HG03139 (cell line): Measurements from ENCODE around the gene MAPK14.
"Not testable (repeated sequence)": the region's sequence is repeated elsewhere in the genome, so short reads cannot be mapped to it uniquely, and the experiment has no call there.

Source experiments
- ATAC-seq: cut with Tn5 transposase; IDR thresholded peaks from one replicate; pipeline ENCODE4 v1.9.1; 2021; ENCODE audit not compliant: unreplicated experiment

Gene MAPK14

DNA sequence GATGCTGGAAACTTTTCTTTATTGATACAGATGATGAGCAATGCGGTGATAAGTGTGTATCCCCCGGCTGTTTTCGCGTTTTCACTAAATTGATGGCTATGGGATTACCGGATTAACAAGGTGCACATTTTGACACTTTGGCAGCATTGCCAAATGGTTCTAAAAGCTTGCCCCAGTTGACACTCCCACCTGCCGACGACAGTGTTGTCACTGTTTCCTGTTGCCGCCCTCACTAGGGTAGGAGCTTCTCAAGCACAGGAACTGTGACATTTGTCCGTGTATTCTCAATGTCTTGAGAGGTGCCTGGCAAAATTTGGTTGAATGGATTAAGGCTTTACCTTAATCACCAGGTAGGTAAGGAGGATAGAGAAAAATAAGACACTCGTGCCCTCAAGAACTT, 92.9 kb downstream of the MAPK14 start:
- no peak for ATAC-seq

DNA sequence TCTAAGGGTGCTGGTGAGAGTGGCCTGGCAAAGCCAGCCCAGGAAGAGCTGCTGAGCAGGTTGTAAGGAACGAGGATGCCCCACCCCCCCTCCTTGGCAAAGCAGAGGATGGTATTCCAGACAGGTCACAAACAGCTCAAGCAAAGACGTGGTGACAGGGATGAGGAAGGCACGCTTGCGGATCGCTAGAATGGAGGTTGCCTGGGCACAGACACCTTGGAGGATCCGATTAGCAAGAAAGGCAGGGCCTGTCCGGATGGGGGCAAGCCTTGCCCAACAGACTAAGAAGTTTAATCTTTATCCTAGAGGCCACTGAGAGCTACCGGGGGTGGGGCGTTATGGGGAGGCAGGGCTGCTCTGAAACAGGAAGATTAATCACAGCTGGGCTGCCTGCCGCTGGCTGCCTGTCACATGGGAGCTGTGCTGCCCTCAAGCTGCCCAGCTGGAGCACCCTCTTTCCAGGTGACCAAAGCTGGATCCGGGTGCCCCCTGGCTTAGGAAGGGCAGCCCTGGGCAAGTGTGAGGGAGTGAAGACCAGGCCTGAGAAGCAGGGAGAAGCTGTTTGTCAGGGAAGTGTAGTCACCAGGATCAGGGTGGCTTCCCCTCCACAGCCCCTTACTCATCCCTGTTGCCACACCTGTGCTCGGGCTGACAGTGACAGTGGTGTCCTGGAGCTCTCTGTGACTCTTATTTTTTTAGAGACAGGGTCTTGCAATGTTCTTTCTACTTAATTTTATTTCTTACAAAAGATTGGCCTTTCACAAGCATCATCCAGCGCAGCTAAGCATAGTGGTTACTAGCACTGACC, 93.6 kb downstream of the MAPK14 start:
- no peak for ATAC-seq

- ATAC-seq, result no peak
Observed at GRCh38 chr6:36121787-36122494, 94.3 kb downstream of the MAPK14 start.

DNA sequence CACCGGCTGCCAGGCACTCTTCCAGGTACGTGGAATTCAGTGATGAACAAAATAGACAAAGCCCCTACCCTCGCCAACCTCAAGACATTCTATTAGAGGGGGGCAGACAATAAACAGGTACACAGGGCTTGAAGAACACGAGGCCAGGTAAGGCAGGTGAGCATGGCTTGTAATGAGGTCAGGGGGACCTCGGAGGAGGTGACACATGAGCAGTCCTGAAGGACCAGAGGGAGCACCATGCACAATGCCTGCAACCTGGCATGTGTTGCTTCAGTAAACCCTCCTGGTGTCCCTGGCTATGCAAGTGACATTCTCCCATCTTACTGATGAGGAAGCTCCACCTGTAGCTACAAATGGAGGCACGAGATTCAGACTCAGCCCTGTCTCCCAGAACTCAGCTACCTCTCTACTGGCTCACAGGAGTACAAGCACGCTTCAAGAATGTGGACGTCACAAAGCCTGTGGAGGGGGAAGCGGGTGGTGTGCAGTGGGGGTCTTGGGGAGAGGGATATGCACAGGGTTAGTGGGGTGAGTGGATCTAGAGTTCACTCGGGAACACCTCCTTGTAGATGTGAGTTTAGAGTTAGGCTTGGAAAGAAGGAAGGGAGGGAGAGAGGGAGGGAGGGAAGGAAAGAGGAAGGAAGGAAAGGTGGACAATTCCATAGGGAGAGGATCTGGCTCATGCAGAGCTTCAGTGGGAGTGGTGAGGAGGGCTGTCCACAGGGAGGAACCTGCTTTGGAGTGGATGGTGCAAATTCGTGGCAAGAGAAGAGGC, 95.1 kb downstream of the MAPK14 start:
- no peak for ATAC-seq

GRCh38 chr6:36123270-36124139, 95.9 kb downstream of the MAPK14 start:
- no peak for ATAC-seq

- ATAC-seq, result not testable (repeated sequence)
Observed at GRCh38 chr6:36124346-36124745, 96.7 kb downstream of the MAPK14 start.

GRCh38 chr6:36124881-36125280, 97.3 kb downstream of the MAPK14 start:
- no peak for ATAC-seq

DNA sequence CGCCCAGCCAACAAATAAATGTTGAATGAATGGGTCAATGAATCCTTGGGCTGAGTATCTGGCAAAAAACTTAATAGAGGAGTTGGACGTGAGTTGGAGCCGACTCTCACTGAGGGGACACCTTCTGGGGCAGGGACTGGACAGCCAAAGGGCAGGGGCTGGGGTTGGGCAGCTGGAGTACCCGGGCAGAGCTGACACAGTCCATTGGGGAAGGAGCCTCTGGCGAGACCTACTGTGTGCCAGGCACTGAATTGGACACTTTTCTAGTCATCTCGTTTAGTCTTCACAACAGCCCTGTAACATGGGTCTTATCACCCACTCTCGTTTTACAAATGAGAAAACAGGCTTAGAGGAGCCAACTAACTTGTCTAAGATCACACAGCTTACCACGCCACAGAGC, 98.0 kb downstream of the MAPK14 start:
- ATAC-seq, result no peak

DNA sequence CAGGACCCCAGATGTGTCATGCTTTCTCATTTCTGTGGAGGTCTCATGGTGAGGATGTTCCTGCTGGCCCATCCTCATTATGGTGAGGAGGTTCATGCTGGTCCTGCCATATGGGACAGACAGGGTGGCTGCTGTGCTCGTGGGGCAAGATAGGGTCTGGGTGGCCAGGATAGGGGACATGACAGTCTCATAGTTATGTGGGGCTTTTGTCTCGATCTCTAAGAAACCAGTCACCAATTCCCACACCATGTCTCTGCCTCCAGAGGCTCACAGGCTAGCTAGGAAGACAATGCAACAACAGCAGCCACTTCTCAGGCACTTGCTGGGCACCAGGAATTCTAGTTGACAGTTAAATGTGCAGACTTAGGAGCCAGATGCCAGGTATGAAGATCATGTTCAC, 98.5 kb downstream of the MAPK14 start:
- ATAC-seq, result no peak

DNA sequence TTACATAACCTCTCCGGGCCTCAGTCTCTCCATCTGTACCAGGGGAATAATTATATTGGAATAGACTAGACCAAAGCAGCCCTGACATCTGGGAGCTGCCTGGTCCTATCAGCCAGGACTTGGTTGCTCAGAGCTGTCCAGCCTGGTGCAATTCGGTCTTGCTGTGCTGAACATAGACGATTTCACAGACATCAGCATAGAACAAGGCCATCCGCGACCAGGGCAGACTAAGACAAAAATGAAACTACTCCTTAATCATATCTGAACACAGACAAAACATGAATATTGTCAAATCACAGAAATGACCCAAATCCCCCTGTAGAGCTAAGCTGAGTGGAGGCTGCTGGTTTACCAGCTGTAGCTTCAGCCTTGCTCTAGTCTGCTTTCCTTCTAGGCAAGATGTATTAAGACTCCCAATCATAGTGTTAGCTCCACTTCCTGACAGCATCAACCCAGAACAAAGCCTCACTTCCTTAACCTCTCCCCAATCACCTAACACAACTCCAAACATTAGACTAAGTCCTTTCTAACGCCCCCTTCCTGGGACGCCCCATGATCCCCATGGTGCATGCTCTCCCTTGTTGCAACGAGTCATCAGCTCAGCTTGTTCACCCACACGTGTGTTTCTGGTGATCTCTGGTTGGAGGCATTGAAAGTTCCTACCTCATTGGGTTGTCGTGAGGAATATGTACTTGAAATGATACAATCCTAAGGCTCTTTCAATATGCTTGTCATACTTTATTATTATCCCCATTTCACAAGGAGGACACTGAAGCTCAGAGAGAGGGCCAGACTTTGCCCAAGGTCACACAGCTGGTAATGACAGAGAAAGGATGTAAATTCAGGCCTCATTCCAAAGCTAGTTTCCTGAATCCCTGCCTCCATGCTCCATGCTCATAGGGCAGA, 99.2 kb downstream of the MAPK14 start:
- ATAC-seq, result no peak

GRCh38 chr6:36127462-36128016, 99.9 kb downstream of the MAPK14 start:
- no peak for ATAC-seq

- ATAC-seq, result no peak
Observed at GRCh38 chr6:36128073-36128472, 100.5 kb downstream of the MAPK14 start.

GRCh38 chr6:36128793-36129192, 101.2 kb downstream of the MAPK14 start:
- no peak for ATAC-seq

DNA sequence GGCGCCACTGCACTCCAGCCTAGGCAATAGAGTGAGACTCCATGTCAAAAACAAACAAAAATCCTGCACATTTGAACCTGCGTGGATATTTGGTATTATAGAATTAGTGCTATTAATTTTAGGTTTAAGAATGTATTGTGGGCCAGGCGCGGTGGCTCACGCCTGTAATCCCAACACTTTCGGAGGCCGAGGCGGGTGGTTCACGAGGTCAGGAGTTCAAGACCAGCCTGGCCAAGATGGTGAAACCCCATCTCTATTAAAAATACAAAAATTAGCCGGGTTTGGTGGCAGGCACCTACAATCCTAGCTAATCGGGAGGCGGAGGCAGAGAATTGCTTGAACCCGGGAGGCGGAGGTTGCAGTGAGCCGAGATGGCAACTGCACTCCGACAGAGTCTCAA, 101.7 kb downstream of the MAPK14 start:
- not testable (repeated sequence) for ATAC-seq

DNA sequence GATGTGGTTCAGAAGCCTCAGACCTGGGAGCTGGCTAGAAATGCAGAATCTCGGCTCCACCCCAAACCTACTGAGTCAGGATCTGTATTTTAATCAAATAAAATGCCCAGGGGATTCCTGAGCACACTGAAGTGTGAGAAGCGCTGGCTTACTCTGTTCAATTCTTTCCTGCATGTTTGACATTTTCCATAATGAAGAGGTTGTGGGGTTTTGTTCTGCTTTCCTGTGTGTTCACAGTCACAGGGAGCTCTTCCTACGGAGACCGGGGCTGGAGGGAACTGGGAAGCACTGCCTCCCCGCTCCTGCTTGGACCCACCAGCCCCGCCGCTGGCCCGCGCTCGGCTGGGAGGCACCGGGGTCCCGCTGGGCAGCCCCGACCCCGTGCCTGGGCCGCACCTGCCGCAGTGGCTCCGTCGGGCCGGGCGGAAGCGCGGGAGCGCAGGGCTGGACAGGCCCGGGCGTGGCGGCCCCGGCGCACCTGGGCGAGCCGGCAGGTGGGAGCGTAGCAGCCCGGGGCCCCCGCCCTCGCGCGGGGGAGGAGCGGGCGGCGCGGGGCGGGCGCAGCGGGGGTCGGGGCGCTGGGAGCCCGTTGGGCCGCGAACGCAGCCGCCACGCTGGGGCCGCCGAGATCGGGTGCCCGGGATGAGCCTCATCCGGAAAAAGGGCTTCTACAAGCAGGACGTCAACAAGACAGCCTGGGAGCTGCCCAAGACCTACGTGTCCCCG, 102.5 kb downstream of the MAPK14 start, which contains the start of gene MAPK13:
MAPK13 (plus strand) TSS at position 573 of the 726 bp plus-strand sequence; CDS start at position 643, 70 bp downstream.
- ATAC-seq, result no peak

DNA sequence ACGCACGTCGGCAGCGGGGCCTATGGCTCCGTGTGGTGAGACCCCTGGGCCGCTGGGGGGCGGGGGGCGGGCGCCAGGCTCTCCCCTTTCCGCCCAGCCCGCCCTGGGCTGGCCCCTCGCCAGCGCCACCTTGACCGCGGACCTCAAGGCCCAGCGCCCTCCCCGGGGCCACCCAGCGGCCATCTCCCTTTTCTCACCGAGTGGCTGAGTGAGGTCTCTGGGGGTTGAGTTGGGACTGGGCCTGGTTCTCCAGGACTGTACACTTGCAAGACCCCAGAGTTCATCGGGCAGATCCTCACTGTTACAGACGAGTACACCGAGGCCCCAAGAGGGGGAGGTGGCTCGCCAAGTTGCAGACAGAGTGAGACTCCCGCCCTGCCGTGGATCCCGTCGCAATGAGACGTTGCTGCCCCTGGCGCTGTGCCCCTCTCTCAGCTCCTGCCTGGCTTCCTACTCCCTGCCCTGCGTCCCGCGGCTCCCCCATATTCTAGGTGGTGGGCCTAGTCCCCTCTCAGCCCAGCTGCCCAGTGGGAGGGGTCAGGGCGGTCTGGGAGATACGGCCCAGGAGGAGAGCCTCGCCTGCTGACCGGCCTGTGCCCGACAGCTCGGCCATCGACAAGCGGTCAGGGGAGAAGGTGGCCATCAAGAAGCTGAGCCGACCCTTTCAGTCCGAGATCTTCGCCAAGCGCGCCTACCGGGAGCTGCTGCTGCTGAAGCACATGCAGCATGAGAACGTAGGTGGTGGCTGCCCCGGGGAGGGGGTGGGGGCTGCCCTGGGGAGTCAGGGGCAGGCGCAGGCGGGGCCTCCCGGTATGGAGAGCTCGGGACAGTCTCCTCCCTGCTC, 103.3 kb downstream of the MAPK14 start:
- peak; percentile 13 for ATAC-seq

- peak; percentile 73 for ATAC-seq
Observed at GRCh38 chr6:36131511-36132245, 104.1 kb downstream of the MAPK14 start.
